Measurements from ENCODE around the gene MAT2B.

The MAT2B gene

DNA sequence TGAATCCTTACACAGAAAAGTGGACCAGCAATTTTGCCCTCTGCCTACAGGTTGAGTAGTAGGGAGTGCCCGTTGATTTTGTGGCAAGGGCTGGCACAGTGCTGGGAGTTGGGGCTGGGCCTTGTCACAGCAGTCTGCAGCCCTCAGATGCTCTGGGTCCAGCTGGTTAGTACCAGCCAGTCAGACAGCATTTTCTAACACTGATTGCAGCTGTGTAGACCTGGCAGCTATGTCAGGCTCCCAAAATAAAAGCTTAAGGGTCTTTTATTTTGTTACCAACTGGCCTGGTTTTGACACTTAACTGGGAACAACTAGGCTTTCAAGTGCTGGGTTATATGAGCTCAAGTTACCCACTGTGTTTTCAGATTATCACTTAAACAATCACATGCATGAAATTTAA is 57.7 kb downstream of the MAT2B start:
- DNase-seq, result no peak

DNA sequence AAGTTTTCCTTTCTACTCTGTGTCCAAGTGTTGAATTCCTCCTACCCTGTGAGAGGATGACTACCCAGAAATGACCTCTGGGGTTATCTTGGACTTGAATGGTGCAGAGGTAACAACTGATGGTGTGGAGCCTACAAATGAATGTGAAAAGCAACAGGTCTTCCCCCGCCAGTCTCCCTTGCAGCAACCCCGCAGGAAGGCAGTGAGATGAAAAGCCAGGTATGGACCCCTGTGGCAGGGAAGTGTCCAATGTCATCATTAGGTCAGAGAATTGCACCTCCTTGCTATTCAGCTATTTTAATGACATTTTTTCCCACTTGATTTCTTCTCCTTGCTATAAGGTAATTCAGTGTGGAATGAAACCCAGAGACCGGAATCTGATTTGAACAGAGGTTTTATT is 58.5 kb downstream of the MAT2B start:
- no peak for DNase-seq

DNA sequence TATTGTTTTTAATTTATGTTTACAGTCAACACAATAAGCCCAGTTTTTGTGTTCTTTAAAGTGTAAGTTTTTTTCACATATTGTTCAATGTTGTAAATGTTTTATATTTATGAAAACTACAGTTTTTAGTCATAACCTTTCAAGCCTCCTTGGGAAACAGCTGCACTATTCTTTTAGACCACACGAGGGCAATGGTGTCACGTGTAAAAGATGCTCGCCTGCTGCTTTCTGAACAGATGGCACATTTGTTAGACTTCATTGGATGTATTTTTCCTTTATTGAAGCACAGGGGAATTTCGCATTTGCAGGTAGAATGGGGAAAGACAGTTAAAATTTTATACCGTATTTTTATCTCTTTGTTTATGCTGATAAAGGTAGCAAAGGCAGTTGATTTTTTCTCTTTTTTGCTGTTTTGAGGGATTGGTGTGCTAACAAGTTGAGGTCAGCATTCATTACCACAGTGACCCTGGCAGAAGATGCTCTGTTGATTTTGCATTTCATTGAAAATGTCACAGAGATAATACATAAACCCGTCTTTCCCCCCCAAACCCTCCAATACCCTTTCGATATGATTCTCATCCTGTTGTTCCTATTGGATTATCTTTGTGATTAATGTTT is 59.0 kb downstream of the MAT2B start:
- peak; percentile 75 for DNase-seq

DNA sequence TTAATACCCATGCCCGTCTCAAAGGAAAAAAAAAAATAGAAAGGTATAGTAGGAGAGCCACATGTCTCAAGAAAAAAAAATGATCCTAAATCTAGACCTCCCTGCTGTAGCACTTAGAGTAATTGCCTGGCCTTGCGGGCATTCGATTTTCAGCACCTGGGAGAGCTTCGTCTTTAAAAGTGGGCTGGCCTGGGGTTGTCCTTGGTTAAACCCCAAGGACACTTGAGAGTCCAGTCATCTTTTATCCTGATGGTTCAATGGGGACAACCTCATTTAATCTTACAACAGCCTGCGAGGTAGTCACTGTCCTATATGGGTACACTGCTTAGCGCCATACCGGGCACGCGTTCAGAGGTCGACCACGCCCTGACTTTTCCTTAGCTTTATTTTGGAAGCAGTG is 60.1 kb downstream of the MAT2B start:
- no peak for DNase-seq

DNA sequence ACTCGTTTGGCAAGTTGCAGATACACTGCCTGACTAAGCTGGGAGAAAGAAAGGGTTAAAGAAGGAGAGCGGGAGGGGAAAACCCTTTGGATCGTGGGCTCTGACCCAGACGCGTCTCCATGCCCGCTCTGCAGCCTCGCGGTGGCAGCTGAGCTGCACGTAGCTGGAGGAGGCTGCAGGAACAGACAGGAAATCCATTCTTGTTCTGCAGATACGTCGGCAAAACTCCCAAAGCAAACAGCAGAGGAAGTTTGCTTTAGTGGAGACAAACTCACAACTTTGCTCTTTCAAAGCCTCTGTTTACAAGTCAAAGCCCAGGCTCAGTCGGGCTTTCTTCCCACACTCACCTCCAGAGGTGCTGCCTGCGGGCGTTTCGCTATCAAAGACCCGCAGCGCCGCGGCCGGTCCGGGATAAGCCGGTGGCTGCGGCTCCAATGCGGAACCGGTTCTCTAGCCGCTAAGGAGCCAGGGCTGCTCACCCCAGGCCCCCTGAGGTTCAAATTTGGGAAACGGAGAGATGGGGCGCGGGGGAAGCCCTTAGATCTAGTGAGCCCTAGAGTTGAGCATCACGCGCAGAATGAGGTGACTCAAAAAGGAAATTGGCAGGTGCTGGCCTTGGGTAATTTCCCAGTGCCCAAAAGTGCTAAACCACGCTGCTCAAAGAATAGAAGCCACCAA is 60.7 kb downstream of the MAT2B start:
- DNase-seq, result no peak

DNA sequence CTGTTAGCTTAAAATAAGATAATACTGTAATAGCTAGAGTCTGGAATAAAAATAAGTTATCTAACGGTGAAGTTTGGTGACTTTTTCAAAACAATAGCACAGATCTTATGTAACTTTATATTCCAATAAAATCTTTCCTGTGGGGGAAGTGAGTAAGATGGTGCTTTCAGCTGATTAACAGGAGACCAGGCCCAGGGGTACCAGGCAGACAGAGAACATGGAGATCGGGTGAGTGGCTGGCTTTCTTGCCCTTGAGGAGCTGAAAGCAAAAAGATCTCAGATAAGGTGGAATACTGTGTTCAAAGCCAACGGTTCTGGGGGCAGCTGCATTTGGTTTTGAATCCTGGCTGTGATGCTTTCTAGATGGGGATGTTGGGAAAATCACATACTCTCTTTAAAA is 61.3 kb downstream of the MAT2B start:
- DNase-seq, result no peak

DNA sequence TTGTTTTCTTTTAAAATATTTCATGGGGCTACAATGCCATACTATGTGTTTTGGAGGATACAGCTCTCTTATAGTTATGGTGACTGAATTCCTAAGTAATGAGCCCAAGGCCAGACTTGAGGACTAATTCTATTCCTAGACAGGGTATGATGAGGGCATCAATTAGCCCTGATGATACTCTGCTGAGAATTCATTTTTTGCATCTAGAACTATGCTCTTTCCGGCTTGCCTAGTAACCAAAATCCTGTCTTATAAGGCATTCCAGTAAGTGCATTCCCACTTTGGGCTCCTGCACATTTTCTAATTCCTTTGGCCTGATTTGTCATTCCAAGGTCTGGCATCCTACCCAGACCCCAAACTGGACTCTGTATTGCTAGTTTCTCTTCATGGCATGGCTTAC is 62.4 kb downstream of the MAT2B start:
- no peak for DNase-seq
